Spinal cord (tissue), 10 donors: ENCODE results near the gene FAAP100. TPM values are rescaled to one million over a fixed set of nuclear protein-coding genes. Genes with fewer than 3 reads are reported as not detected.

ENCODE experiments used
- DNase-seq, 6 donors: peaks; one replicate each; pipeline versions ENCODE4 v3.0.0 to v3.0.0-alpha.2; 2013 to 2015; ENCODE audit warnings: low spot score in 6 of 6, low read depth in 4 of 6
- H3K27ac ChIP-seq: one replicate; pipeline ENCODE4 v1.5.1; 2013; ENCODE audit warnings: low read depth, low read length, control low read depth
- H3K27me3 ChIP-seq: one replicate; pipeline ENCODE4 v1.6.1; 2013; ENCODE audit warnings: low read length; ENCODE audit not compliant: control insufficient read depth, insufficient read depth
- H3K36me3 ChIP-seq: one replicate; pipeline ENCODE4 v1.6.1; 2013; ENCODE audit warnings: low read length; ENCODE audit not compliant: control insufficient read depth, insufficient read depth
- H3K4me1 ChIP-seq: one replicate; pipeline ENCODE4 v1.6.1; 2013; ENCODE audit warnings: low read length; ENCODE audit not compliant: control insufficient read depth, insufficient read depth
- H3K4me3 ChIP-seq: one replicate; pipeline ENCODE4 v1.5.1; 2013; ENCODE audit warnings: low read depth, low read length, control low read depth
- H3K9me3 ChIP-seq: one replicate; pipeline ENCODE4 v1.6.1; 2013; ENCODE audit warnings: low read length; ENCODE audit not compliant: control insufficient read depth, insufficient read depth
- WGBS: methylation state at CpG from one replicate; pipeline ENCODE4 v1.1.5; 2013; ENCODE audit warnings: missing lambda C conversion rate; ENCODE audit not compliant: insufficient coverage; 5-methylcytosine and 5-hydroxymethylcytosine counted together
- polyA plus RNA-seq, 2 donors: library from polyadenylated mRNA; unstranded; fragments of 120-200 nt; gene quantifications; one replicate each; pipeline ENCODE4 v1.2.1, GENCODE V29; 2013; ENCODE audit not compliant: insufficient read length in 2 of 2
- small RNA-seq: library from RNA; depleted of rRNA; stranded (forward); fragments of <200 nt; gene quantifications from one replicate; pipeline ENCODE3, GENCODE V24; 2014; ENCODE audit warnings: low replicate concordance
- total RNA-seq, 2 donors: library from RNA; depleted of rRNA in 1 of 2; stranded (reverse); fragments of 120-200 nt in 1 of 2; fragments of >200 nt in 1 of 2; gene quantifications; one replicate each; pipeline versions ENCODE4 v1.2.3 to v1.2.4, GENCODE V29; 2013 to 2014
- donor health status: healthy.

The FAAP100 gene
- total and polyA plus RNA-seq, 4 donors: 16.9 to 70.9 (median 39.2) TPM

DNA sequence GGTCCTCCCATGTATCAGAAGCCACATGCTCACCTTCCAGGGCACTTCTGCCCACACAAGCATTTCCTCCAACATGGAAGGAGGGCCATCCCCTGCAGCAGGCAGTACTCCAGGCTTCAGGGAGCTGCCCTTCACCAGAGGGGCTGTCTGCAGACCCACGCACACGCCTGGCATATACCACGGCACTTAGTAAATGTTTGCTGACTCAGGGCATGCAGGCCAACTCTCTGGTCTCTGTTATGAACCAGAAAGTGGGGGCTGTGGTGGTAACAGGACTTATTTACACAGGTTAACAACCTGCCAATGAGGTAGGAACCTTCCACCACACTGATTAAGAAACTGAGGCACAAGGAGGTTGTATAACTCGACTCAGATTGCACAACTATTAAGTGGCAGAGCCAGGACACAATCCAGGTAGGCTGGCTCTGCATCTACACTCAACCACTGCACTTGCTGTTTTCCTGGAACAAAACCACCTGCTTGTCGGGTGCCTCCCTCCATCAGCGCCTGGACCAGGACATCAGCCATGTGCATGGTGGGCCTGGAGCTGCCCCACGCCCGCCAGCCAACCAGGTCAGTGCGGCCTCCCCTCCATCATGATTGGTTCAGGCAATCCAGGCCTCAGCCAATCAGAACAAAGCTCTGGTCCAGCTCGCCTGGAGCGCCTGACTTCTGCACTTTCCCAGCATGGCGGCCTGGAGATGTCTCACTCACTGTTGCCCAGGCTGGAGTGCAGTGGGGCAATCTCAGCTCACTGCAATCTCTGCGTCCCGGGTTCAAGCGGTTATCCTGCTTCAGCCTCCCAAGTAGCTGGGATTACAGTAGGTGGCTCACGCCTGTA, 58.7 kb downstream of the FAAP100 start:
- peaks cover 40% of the 10 kb centered on the region for H3K4me1 ChIP-seq
- no peaks in the 10 kb centered on the region for H3K27me3 ChIP-seq
- 89% methylated on average over 15 of the region's 16 CpGs for WGBS
- DNase-seq: peak in 1 of 6 donors; percentile 33
- H3K27ac ChIP-seq: no peak overlapping the region
- no peaks in the 10 kb centered on the region for H3K9me3 ChIP-seq
- H3K4me3 ChIP-seq: no peak overlapping the region
- H3K36me3 ChIP-seq: no peaks in the 10 kb centered on the region

DNA sequence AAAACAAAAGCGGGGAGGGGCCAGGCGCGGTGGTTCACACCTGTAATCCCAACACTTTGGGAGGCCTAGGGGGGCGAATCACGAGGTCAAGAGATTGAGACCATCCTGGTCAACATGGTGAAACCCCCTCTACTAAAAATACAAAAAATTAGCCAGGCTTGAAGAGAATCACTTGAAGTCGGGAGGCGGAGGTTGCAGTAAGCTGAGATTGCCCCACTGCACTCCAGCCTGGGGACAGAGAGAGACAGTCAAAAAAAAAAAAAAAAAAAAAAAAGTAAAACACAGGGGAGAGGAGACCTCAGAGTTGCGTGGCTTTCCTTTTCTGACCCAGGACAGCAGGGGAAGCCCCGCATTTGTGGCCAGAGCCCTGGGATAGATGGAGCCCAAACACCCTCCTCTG, 59.4 kb downstream of the FAAP100 start:
- Histone ChIP-seq H3K4me3 (no peak overlapping the region), H3K27me3 (no peaks in the 10 kb centered on the region), H3K36me3 (no peaks in the 10 kb centered on the region), H3K27ac (no peak overlapping the region), H3K4me1 (peaks cover 44% of the 10 kb centered on the region), H3K9me3 (no peaks in the 10 kb centered on the region)
- no peak for DNase-seq
- WGBS: 100% methylated on average over 2 of the region's 9 CpGs

DNA sequence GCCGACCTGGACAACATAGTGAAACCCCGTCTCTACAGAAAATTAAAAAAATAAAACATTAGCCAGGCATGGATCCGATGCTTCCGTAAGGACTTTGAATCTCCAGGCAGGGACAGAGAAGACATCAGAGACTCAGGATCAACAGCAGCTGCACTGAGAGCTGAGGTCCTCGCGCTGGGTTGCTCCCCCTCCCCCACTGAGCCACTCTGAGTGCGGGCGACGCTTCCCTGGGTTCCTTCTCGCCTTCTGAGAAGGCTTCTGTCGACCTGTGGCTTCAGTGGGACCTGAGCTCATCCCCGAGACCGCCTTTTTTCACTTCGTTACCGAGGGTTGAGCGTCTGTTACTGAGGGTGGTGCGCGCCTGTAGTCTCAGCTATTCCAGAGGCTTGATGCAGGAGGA, 60.0 kb downstream of the FAAP100 start:
- no peak for DNase-seq
- H3K4me1 ChIP-seq: peaks cover 49% of the 10 kb centered on the region
- WGBS: 63% methylated on average over 17 of the region's 18 CpGs
- H3K4me3 ChIP-seq: no peak overlapping the region
- no peaks in the 10 kb centered on the region for H3K27me3 ChIP-seq
- H3K36me3 ChIP-seq: no peaks in the 10 kb centered on the region
- no peaks in the 10 kb centered on the region for H3K9me3 ChIP-seq
- no peak overlapping the region for H3K27ac ChIP-seq

DNA sequence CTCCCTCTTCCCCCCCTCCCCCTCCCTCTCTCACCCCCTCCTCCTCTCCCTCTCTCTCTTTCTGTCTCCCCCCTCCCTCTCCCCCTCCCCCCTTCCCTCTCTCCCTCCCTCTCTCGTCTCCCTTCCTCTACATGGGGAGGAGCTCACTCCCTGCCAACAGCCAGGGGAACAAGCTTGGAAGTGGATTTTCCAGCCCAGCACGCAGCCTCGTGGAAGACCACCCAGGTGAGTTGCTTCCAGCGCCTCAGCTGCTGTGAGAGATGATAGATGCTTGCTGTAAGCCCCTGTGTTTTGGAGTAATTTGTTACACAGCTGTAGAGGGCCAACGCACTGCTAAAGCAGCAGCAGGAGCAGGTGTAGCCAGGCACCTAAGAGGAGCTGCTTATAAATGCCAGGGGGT, 60.4 kb downstream of the FAAP100 start:
- Histone ChIP-seq H3K9me3 (no peaks in the 10 kb centered on the region), H3K4me1 (peaks cover 50% of the 10 kb centered on the region), H3K27ac (no peak overlapping the region), H3K36me3 (no peaks in the 10 kb centered on the region), H3K27me3 (no peaks in the 10 kb centered on the region), H3K4me3 (no peak overlapping the region)
- 16% methylated on average over 4 of the region's 5 CpGs for WGBS
- DNase-seq: peak in 1 of 6 donors; percentile 61

DNA sequence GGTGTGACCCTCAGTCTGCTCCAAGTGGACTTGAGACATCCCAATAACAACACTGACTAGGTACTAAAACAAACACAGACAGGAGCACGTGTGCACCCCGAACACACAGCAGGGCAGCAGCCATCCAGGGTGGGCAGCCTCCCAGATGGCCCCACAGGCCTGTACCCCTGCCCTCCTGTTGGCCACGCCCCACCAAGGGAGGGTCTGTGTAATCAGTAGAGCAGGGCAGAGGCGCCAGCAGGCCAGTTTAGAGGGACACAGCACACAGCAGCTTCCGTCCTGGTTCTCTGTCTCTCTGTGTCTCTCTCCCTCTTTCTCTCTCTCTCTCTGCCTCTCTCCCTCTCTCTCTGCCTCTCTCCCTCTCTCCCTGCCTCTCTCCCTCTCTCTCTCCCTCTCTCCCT, 61.0 kb downstream of the FAAP100 start:
- no peak overlapping the region for H3K4me3 ChIP-seq
- H3K27me3 ChIP-seq: no peaks in the 10 kb centered on the region
- WGBS: 35% methylated on average over 3 of the region's 5 CpGs
- no peak for DNase-seq
- H3K27ac ChIP-seq: no peak overlapping the region
- H3K36me3 ChIP-seq: no peaks in the 10 kb centered on the region
- peaks cover 50% of the 10 kb centered on the region for H3K4me1 ChIP-seq
- H3K9me3 ChIP-seq: no peaks in the 10 kb centered on the region

DNA sequence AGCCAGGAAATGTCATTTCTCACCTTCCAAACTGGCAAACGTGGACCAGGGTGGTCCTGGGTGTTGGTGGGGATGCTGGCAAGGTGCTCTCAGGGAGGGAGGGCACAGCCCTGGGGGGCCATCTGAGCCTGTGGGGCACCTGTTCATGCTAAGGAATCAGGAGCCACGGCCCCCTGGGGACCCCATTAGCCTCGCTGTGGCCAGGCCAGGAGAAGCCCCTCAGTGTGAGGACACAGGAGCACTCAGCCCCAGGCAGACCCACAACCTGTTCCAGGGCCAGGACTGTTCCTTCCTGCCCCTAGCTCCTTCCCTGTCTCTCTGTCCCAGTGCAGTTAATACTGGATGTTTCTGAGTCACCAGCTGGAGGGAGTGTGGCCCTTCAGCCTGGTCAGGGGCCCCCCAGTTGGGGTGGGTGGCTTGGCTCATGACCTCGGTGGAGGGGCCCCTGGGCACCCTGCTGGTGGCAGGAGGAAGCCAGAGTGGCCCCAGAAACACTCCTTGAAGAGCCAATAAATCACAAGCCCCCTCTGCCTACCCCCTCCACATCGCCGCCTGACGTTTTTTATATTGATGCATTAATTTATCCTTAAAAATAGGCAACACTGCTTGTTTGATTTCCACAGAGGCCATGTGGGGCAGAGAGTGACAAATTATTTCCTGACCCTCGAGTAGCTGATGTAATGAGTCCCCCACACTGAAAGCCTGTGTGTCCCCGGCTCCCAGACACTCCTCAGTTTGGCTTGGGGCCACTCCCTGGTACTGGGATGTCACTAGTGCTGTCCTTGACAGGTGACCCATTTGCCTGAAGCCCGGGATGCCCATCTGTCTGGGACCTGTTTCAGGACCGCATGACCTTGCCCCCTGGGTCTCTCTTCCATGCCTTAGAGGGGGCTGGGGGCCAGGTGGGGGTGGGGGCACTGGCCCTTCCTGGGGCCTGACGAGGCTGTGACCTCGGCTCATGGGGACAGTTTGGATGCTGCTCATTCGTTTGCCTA, 61.9 kb downstream of the FAAP100 start:
- H3K9me3 ChIP-seq: no peaks in the 10 kb centered on the region
- peaks cover 50% of the 10 kb centered on the region for H3K4me1 ChIP-seq
- no peaks in the 10 kb centered on the region for H3K27me3 ChIP-seq
- no peak overlapping the region for H3K27ac ChIP-seq
- no peaks in the 10 kb centered on the region for H3K36me3 ChIP-seq
- H3K4me3 ChIP-seq: no peak overlapping the region
- no peak for DNase-seq
- WGBS: 42% methylated on average over 11 of the region's 14 CpGs

Small RNA genes lying within 50 kb of the gene (small RNA-seq; reads per million reads assigned to genes)
- gene RF00019: not detected

Other genes with a start within 250 kb of the FAAP100 start
- 10 to 100 TPM in 1 of 2 donors, 1 to 10 TPM in 1; 9.3 to 10.3 TPM for gene BAHCC1, start 156.9 kb downstream of the FAAP100 start, total RNA-seq
- gene BAHCC1, start 156.9 kb downstream of the FAAP100 start, polyA plus RNA-seq: 10 to 100 TPM; 30.7 to 33.4 TPM
- 1,000 to 10,000 TPM; 1,777 to 2,883 TPM for gene ACTG1, start 39.6 kb downstream of the FAAP100 start, total RNA-seq
- 1,000 to 10,000 TPM; 3,154 to 3,460 TPM for gene ACTG1, start 39.6 kb downstream of the FAAP100 start, polyA plus RNA-seq
- gene FSCN2, start 24.0 kb downstream of the FAAP100 start, total RNA-seq: 1 to 10 TPM in 1 of 2 donors, under 1 TPM in 1; 0.89 to 1.7 TPM
- gene FSCN2, start 24.0 kb downstream of the FAAP100 start, polyA plus RNA-seq: 1 to 10 TPM; 1.5 to 3.1 TPM
- gene NPLOC4, start 84.8 kb upstream of the FAAP100 start, total RNA-seq: 10 to 100 TPM; 38.8 to 40.1 TPM
- gene NPLOC4, start 84.8 kb upstream of the FAAP100 start, polyA plus RNA-seq: 10 to 100 TPM; 46.0 to 60.6 TPM
- gene TSPAN10, start 84.8 kb upstream of the FAAP100 start, total RNA-seq: 1 to 10 TPM in 1 of 2 donors, under 1 TPM in 1; 0.69 to 1.3 TPM
- 1 to 10 TPM; 1.2 to 1.6 TPM for gene TSPAN10, start 84.8 kb upstream of the FAAP100 start, polyA plus RNA-seq
- gene PDE6G, start 104.2 kb upstream of the FAAP100 start, total RNA-seq: 1 to 10 TPM in 1 of 2 donors, not detected in 1; 3.7 TPM
- 1 to 10 TPM; 1.9 to 2.0 TPM for gene PDE6G, start 104.2 kb upstream of the FAAP100 start, polyA plus RNA-seq
- gene OXLD1, start 114.3 kb upstream of the FAAP100 start, total RNA-seq: 10 to 100 TPM; 10.1 to 35.6 TPM
- 10 to 100 TPM; 20.9 to 27.1 TPM for gene OXLD1, start 114.3 kb upstream of the FAAP100 start, polyA plus RNA-seq
- gene CCDC137, start 114.4 kb upstream of the FAAP100 start, total RNA-seq: 10 to 100 TPM in 1 of 2 donors, 1 to 10 TPM in 1; 3.9 to 11.9 TPM
- gene CCDC137, start 114.4 kb upstream of the FAAP100 start, polyA plus RNA-seq: 10 to 100 TPM; 21.1 to 25.9 TPM
- 10 to 100 TPM; 43.2 to 57.1 TPM for gene ARL16, start 131.4 kb upstream of the FAAP100 start, total RNA-seq
- gene ARL16, start 131.4 kb upstream of the FAAP100 start, polyA plus RNA-seq: 10 to 100 TPM; 64.8 to 69.1 TPM
- 10 to 100 TPM; 37.9 to 66.7 TPM for gene HGS, start 131.7 kb upstream of the FAAP100 start, total RNA-seq
- gene HGS, start 131.7 kb upstream of the FAAP100 start, polyA plus RNA-seq: 100 to 1,000 TPM; 107 to 128 TPM
- gene MRPL12, start 151.0 kb upstream of the FAAP100 start, total RNA-seq: 10 to 100 TPM in 1 of 2 donors, 1 to 10 TPM in 1; 9.2 to 10.7 TPM
- gene MRPL12, start 151.0 kb upstream of the FAAP100 start, polyA plus RNA-seq: 10 to 100 TPM; 74.5 to 76.0 TPM
- 10 to 100 TPM in 1 of 2 donors, 1 to 10 TPM in 1; 6.1 to 10.4 TPM for gene SLC25A10, start 159.9 kb upstream of the FAAP100 start, total RNA-seq
- 10 to 100 TPM; 14.1 to 15.2 TPM for gene SLC25A10, start 159.9 kb upstream of the FAAP100 start, polyA plus RNA-seq